COLO668 (cell line): ENCODE results near the gene KLHDC8A.

Source experiments
- DNase-seq: peaks from one replicate; lab custom pipeline; 2025; ENCODE audit not compliant: unreplicated experiment; lab: John Stamatoyannopoulos, UW

The KLHDC8A gene

GRCh38 chr1:205345761-205346160 is 11.0 kb downstream of the KLHDC8A start:
- DNase-seq: no peak

GRCh38 chr1:205344066-205344928 is 12.4 kb downstream of the KLHDC8A start:
- DNase-seq: peak; percentile 79

GRCh38 chr1:205343431-205344065 is 13.2 kb downstream of the KLHDC8A start:
- peak; percentile 37 for DNase-seq

GRCh38 chr1:205342986-205343385 is 13.7 kb downstream of the KLHDC8A start:
- DNase-seq: no peak

- DNase-seq: no peak
Measured at GRCh38 chr1:205340676-205341075, 16.0 kb downstream of the KLHDC8A start.

- DNase-seq: no peak
Measured at GRCh38 chr1:205339717-205340116, 17.0 kb downstream of the KLHDC8A start.

- DNase-seq: no peak
Measured at GRCh38 chr1:205339197-205339702, 17.5 kb downstream of the KLHDC8A start.

- no peak for DNase-seq
Measured at GRCh38 chr1:205338011-205338410, 18.7 kb downstream of the KLHDC8A start.

GRCh38 chr1:205337481-205337880 is 19.2 kb downstream of the KLHDC8A start:
- no peak for DNase-seq

- DNase-seq: peak; percentile 89
Measured at GRCh38 chr1:205335692-205336091, 21.0 kb downstream of the KLHDC8A start.

- no peak for DNase-seq
Measured at GRCh38 chr1:205332015-205332791, 24.5 kb downstream of the KLHDC8A start.

GRCh38 chr1:205330150-205330549 is 26.6 kb downstream of the KLHDC8A start:
- DNase-seq: no peak

GRCh38 chr1:205329719-205330118 is 27.0 kb downstream of the KLHDC8A start:
- no peak for DNase-seq

GRCh38 chr1:205328476-205328875 is 28.2 kb downstream of the KLHDC8A start:
- no peak for DNase-seq

GRCh38 chr1:205326812-205327466 is 29.8 kb downstream of the KLHDC8A start:
- no peak for DNase-seq

- peak; percentile 73 for DNase-seq
Measured at GRCh38 chr1:205325334-205325884, 31.3 kb downstream of the KLHDC8A start.

GRCh38 chr1:205324781-205325180 is 31.9 kb downstream of the KLHDC8A start:
- no peak for DNase-seq

GRCh38 chr1:205323794-205324193 is 32.9 kb downstream of the KLHDC8A start:
- DNase-seq: no peak

- DNase-seq: no peak
Measured at GRCh38 chr1:205321959-205322283, 34.8 kb downstream of the KLHDC8A start.

- peak; percentile 98 for DNase-seq
Measured at GRCh38 chr1:205321162-205321958, 35.4 kb downstream of the KLHDC8A start, which contains the start of gene NUAK2. Gene NUAK2, minus strand, starts transcription at chr1:205321745. Its CDS starts 117 bp downstream, at chr1:205321628.
